ENCODE results near the gene SCRN1. TPM values are rescaled to one million over a fixed set of nuclear protein-coding genes. Genes with fewer than 3 reads are reported as not detected.
A peak's percentile ranks its signal among the peaks of the same experiment; 100 is the strongest.

Gene SCRN1
- total RNA-seq, 4 donors from 2014 or later: 15.0 to 24.5 (median 17.3) TPM

DNA sequence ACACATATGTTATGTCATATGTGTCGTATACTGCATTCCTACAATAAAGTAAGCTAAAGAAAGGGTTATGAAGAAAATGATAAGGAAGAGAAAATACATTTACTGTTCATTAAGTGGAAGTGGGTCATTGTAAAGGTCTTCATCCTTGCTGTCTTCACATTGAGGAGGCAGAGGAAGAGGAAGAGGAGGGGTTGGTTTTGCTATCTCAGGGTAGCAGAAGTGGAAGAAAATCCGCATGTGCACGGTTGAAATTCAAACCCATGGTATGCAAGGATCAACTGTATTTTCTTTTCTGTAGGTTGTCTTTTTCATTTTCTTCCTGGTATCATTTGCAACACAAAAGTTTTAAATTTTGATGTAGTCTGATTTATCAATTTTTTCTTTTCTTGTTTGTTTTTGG, 44.9 kb upstream of the SCRN1 start:
- intact Hi-C loops (cut with DNase I; ENCODE audit: low total_unique reads) (no loop called here), in situ Hi-C loops (cut with MboI; ENCODE audit: low pct_ligation_motif_present in 1 of 4, low pct_unique_long_range_greater_than_20kb in 1 of 4, low sequenced_read_pairs in 3 of 4) (no loop called here)
- DNase-seq: no peak
- Histone ChIP-seq H3K27ac (no peak overlapping the region), H3K4me3 (no peak overlapping the region), H3K4me1 (peaks cover 0 to 33% (median 20%) of the 10 kb centered on the region in 4 donors), H3K9me3 (no peaks in the 10 kb centered on the region), H3K36me3 (no peaks in the 10 kb centered on the region), H3K27me3 (no peaks in the 10 kb centered on the region)
- TF ChIP-seq POLR2A (IDR thresholded peaks at IDR 0.05): no peak
- TF ChIP-seq POLR2AphosphoS5 (IDR thresholded peaks at IDR 0.05): no peak
- no peak for TF ChIP-seq EP300 (IDR thresholded peaks at IDR 0.05; ENCODE audit: low read depth)
- TF ChIP-seq, protein P1, sequence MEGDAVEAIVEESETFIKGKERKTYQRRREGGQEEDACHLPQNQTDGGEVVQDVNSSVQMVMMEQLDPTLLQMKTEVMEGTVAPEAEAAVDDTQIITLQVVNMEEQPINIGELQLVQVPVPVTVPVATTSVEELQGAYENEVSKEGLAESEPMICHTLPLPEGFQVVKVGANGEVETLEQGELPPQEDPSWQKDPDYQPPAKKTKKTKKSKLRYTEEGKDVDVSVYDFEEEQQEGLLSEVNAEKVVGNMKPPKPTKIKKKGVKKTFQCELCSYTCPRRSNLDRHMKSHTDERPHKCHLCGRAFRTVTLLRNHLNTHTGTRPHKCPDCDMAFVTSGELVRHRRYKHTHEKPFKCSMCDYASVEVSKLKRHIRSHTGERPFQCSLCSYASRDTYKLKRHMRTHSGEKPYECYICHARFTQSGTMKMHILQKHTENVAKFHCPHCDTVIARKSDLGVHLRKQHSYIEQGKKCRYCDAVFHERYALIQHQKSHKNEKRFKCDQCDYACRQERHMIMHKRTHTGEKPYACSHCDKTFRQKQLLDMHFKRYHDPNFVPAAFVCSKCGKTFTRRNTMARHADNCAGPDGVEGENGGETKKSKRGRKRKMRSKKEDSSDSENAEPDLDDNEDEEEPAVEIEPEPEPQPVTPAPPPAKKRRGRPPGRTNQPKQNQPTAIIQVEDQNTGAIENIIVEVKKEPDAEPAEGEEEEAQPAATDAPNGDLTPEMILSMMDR (IDR thresholded peaks at IDR 0.05): no peak
- WGBS, 2 donors (ENCODE audit: low coverage in 1 of 2): 95 to 96% methylated on average over 3 of the region's 3 CpGs

DNA sequence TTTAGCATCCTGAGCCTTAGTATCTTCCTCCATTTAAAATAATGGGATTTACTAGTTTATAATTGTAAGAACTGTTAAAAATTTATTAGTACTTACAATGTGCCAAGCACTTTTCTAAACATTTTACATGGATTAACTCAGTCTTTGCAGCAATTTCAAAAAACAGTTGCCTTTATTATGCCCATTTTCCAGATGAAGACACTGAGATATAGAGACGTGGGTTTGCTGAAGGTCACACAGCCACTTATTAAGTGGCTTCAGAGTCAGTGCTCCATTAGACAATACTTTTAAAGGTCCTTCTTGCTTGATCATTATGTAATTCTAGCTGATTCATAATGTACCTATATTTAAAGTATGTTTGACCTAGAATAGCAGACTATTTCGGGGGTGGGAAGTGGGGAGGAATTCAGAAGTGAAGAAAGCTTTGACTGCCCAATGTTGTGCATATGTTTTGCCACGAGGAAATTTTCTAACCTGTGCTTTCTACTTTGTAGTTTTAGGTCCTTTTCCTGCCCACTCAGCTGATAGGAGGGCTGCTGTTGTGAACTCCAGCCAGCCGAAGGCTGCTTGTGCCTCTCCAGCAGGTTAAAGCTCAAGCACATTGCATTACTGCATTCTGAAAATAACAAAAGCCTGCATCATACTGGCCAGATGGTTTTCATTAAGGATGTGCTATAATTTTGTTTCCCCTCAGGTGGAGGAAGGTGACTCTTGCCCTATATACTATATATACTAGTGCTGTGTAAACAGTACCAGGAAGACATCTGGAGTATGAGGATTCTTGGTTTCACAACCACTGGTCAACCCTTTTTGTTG, 42.9 kb upstream of the SCRN1 start:
- no peak for DNase-seq
- intact Hi-C loops (cut with DNase I; ENCODE audit: low total_unique reads) (no loop called here), in situ Hi-C loops (cut with MboI; ENCODE audit: low pct_ligation_motif_present in 1 of 4, low pct_unique_long_range_greater_than_20kb in 1 of 4, low sequenced_read_pairs in 3 of 4) (no loop called here)
- peaks cover 0 to 35% (median 27%) of the 10 kb centered on the region in 4 donors for H3K4me1 ChIP-seq
- no peaks in the 10 kb centered on the region for H3K9me3 ChIP-seq
- no peaks in the 10 kb centered on the region for H3K27me3 ChIP-seq
- TF ChIP-seq POLR2AphosphoS5 (IDR thresholded peaks at IDR 0.05): peak in 1 of 3 donors; percentile 10
- TF ChIP-seq POLR2A (IDR thresholded peaks at IDR 0.05): no peak
- no peaks in the 10 kb centered on the region for H3K36me3 ChIP-seq
- no peak overlapping the region for H3K4me3 ChIP-seq
- H3K27ac ChIP-seq: peak overlapping the region in 1 of 4 donors; percentile 38
- 40 to 55% methylated on average over 4 of the region's 4 CpGs for WGBS, 2 donors (ENCODE audit: low coverage in 1 of 2)

DNA sequence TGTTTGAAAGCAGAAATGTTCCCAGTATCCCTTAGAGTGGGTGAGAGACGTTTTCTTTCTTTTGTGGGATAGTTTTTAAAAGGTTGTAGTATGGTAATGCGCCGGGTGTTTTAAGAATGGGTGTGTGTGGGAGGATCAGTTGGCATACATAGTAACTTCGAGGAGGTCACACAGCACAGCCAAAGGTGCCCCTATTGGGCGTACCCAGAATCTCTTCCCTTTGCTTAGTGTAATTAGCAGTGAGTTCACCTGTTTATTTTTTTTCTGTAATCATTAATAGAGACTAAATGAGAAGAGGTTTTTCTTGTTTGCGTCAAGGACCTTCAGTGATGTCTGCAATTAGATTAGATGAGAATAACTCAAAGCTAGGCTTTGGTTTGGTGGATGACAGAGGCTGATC, 40.1 kb upstream of the SCRN1 start:
- no peak for TF ChIP-seq POLR2AphosphoS5 (IDR thresholded peaks at IDR 0.05)
- TF ChIP-seq, protein P1 (IDR thresholded peaks at IDR 0.05): no peak
- TF ChIP-seq POLR2A (IDR thresholded peaks at IDR 0.05): no peak
- TF ChIP-seq EP300 (IDR thresholded peaks at IDR 0.05; ENCODE audit: low read depth): no peak
- H3K36me3 ChIP-seq: no peaks in the 10 kb centered on the region
- H3K4me1 ChIP-seq: peaks cover 0 to 54% (median 44%) of the 10 kb centered on the region in 4 donors
- intact Hi-C loops (cut with DNase I; ENCODE audit: low total_unique reads) (no loop called here), in situ Hi-C loops (cut with MboI; ENCODE audit: low pct_ligation_motif_present in 1 of 4, low pct_unique_long_range_greater_than_20kb in 1 of 4, low sequenced_read_pairs in 3 of 4) (no loop called here)
- 20% methylated on average over 6 of the region's 6 CpGs for WGBS, 2 donors (ENCODE audit: low coverage in 1 of 2)
- H3K9me3 ChIP-seq: no peaks in the 10 kb centered on the region
- H3K27ac ChIP-seq: peak overlapping the region; percentile 92 to 96 (median 96)
- H3K27me3 ChIP-seq: no peaks in the 10 kb centered on the region
- H3K4me3 ChIP-seq: peak overlapping the region in 3 of 4 donors; percentile 93 to 94 (median 93)
- DNase-seq: no peak

DNA sequence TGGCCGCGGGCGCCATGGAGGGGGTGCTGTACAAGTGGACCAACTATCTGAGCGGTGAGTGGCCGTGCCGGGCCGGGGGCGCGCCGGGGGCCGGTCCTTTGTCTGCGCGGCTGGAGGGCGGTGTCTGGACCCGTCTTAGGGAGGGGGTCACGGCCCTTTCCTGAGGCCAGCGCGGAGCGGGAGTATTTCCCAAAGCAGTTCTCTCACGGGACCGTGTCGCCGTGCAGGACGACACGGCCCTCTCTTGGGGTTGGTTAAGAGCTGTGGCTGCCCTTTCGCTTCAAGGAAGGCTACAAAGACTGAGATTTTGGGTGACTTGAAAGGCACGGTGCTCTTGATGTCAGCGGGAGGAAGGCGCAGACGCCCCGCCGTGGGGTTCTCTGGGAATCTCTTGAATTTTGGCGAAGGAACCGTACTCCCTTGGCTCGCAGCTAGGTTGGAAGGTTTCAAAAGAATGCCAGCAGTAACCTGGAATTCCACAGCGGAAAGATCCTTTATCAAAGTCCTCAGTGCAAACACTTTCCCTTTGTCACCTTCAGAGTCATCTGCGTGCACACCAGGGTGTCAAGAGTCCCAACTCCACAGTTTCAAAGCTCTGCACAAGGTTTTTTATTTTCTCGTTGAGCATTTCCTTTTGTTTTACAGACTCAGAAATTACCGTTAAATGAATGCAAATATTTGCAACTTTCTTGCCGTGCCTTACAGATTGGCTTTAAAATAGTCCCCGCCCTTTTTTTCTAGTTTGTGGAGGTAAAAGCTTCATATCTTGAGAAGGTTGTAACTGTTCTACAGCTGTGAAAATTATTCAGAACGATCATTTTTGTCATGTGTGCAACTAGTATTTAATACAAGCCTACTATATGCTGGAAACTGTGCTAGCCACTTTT, 39.4 kb upstream of the SCRN1 start:
- no peaks in the 10 kb centered on the region for H3K36me3 ChIP-seq
- H3K4me3 ChIP-seq: peak overlapping the region; percentile 89 to 94 (median 93)
- H3K9me3 ChIP-seq: no peaks in the 10 kb centered on the region
- intact Hi-C loops (cut with DNase I; ENCODE audit: low total_unique reads): no loop called here
- peak overlapping the region; percentile 92 to 96 (median 96) for H3K27ac ChIP-seq
- no peak for DNase-seq
- H3K4me1 ChIP-seq: peaks cover 0 to 61% (median 48%) of the 10 kb centered on the region in 4 donors
- no peaks in the 10 kb centered on the region for H3K27me3 ChIP-seq
- in situ Hi-C loops (cut with MboI; ENCODE audit: low pct_ligation_motif_present in 1 of 4, low pct_unique_long_range_greater_than_20kb in 1 of 4, low sequenced_read_pairs in 3 of 4): no loop called here
- TF ChIP-seq, protein P1 (IDR thresholded peaks at IDR 0.05): peak in 2 of 5 experiments; percentile 2 to 18
- no peak for TF ChIP-seq POLR2A (IDR thresholded peaks at IDR 0.05)
- WGBS, 2 donors (ENCODE audit: low coverage in 1 of 2): 0% methylated on average over 5 to 23 of the region's 42 CpGs
